GM23248 (cell line): ENCODE data around the gene ADAMTSL2. TPM values are rescaled to one million over a fixed set of nuclear protein-coding genes. Genes with fewer than 3 reads are reported as not detected.

Source experiments
- DNase-seq: peaks from one replicate; pipeline ENCODE4 v3.0.0-alpha.2; 2015
- H2AFZ ChIP-seq: fragments of 200-600 bp; sonication (generic); 2 replicates; pipeline ENCODE4 v1.6.1; 2016; ENCODE audit warnings: antibody characterized with exemption
- H3F3A ChIP-seq: fragments of 200-600 bp; sonication (generic); 2 replicates; pipeline ENCODE4 v1.6.1; 2016; ENCODE audit warnings: mild to moderate bottlenecking, antibody characterized with exemption, mixed run types; ENCODE audit not compliant: insufficient read depth
- H3K27ac ChIP-seq: fragments of 200-600 bp; sonication (generic); 2 replicates; pipeline ENCODE4 v1.5.1; 2016; ENCODE audit warnings: mild to moderate bottlenecking
- H3K27me3 ChIP-seq: fragments of 200-600 bp; sonication (generic); replicated peaks from 2 replicates; pipeline ENCODE4 v1.6.1; 2016; ENCODE audit warnings: mild to moderate bottlenecking; ENCODE audit not compliant: insufficient read depth
- H3K36me3 ChIP-seq: fragments of 200-600 bp; sonication (generic); 2 replicates; pipeline ENCODE4 v1.6.1; 2016; ENCODE audit warnings: low read depth, mild to moderate bottlenecking
- H3K4me1 ChIP-seq: fragments of 200-600 bp; sonication (generic); 2 replicates; pipeline ENCODE4 v1.6.1; 2016; ENCODE audit warnings: mild to moderate bottlenecking; ENCODE audit not compliant: insufficient read depth
- H3K4me2 ChIP-seq: fragments of 200-600 bp; sonication (generic); one replicate; pipeline ENCODE4 v1.6.1; 2016; ENCODE audit warnings: mild to moderate bottlenecking; ENCODE audit not compliant: unreplicated experiment
- H3K4me3 ChIP-seq: fragments of 200-600 bp; sonication (generic); 2 replicates; pipeline ENCODE4 v1.5.1; 2016; ENCODE audit warnings: mild to moderate bottlenecking
- H3K79me2 ChIP-seq: fragments of 200-600 bp; sonication (generic); 2 replicates; pipeline ENCODE4 v1.6.1; 2016; ENCODE audit warnings: mild to moderate bottlenecking; ENCODE audit not compliant: insufficient read depth
- H3K9ac ChIP-seq: fragments of 200-600 bp; sonication (generic); 2 replicates; pipeline ENCODE4 v1.6.1; 2016; ENCODE audit warnings: mild to moderate bottlenecking
- H3K9me2 ChIP-seq: fragments of 200-600 bp; sonication (generic); 2 replicates; pipeline ENCODE4 v1.6.1; 2016; ENCODE audit warnings: mixed run types, mild to moderate bottlenecking, moderate library complexity; ENCODE audit not compliant: insufficient read depth
- H3K9me3 ChIP-seq: fragments of 200-600 bp; sonication (generic); one replicate; pipeline ENCODE4 v1.6.1; 2017; ENCODE audit warnings: low read depth
- H4K20me1 ChIP-seq: fragments of 200-600 bp; sonication (generic); 2 replicates; pipeline ENCODE4 v1.6.0; 2016; ENCODE audit not compliant: insufficient read depth
- EZH2 ChIP-seq: fragments of 200-600 bp; sonication (generic); IDR thresholded peaks from 2 replicates; pipeline ENCODE4 v1.6.1; 2018; ENCODE audit warnings: antibody characterized with exemption, mild to moderate bottlenecking; ENCODE audit not compliant: insufficient read depth, poor library complexity, severe bottlenecking
- EZH2phosphoT487 ChIP-seq: fragments of 200-600 bp; sonication (generic); IDR thresholded peaks from 2 replicates; pipeline ENCODE4 v1.6.1; 2018; ENCODE audit warnings: antibody characterized with exemption, moderate library complexity, mild to moderate bottlenecking, low read depth; ENCODE audit not compliant: insufficient read depth
- WGBS, 2 experiments: methylation state at CpG; one replicate each; pipeline ENCODE4 v1.1.6; 2015 to 2017; ENCODE audit warnings: low lambda C conversion rate in 2 of 2, low coverage in 1 of 2; ENCODE audit errors: missing lambda C conversion rate in 2 of 2; 5-methylcytosine and 5-hydroxymethylcytosine counted together
- in situ Hi-C: fragments of 300-500 bp; cut with MboI; formaldehyde crosslinking; loops from 2 replicates; pipeline ENCODE4 v1.15.0; 2020
- polyA plus RNA-seq: library from polyadenylated mRNA; unstranded; fragments of >200 nt; fragmentation: Nextera tagmentation; extraction: Ambion mirVana; gene quantifications from 2 replicates; pipeline ENCODE4 v1.2.1, GENCODE V29; 2016
- total RNA-seq: library from RNA; depleted of rRNA; stranded (reverse); fragments of >200 nt; shearing (Covaris generic); gene quantifications from 2 replicates; pipeline ENCODE4 v1.2.3, GENCODE V29; 2014

Gene ADAMTSL2
- total and polyA plus RNA-seq, 2 experiments from 2014 or later, result 0.11 TPM; not detected in 1

DNA sequence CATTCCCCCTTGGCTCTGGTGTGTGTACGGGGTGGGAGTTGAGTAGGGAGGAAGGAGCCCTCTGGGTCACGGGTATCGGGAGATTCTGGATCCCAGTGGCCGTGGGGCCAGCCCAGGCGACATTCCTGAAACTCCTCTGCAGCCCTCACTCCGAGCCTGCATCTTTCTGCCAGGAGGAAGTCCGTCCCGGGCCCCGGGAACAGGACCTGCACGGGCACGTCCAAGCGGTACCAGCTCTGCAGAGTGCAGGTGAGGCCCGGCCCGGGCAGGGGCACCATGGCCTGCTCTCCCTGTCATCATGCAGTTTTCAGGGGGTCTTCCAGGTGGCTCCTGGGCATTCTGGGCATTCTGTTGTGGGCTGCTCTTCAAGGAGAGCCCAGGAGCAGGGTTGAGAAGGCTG, 3.7 kb downstream of the ADAMTSL2 start:
- in situ Hi-C loops, result no loop called here
- Histone ChIP-seq H3K27ac (no peak overlapping the region), H2AFZ (no peak overlapping the region)

GRCh38 chr9:133538851-133539833, 4.6 kb downstream of the ADAMTSL2 start:
- in situ Hi-C loops, result no loop called here
- H3K4me2 ChIP-seq, result no peak overlapping the region

More for the DNA sequence above, 3.7 kb downstream of the ADAMTSL2 start:
- TF ChIP-seq EZH2 (no peak), EZH2phosphoT487 (no peak)
- no peaks in the 10 kb centered on the region for H3F3A ChIP-seq
- H3K9me3 ChIP-seq, result no peaks in the 10 kb centered on the region
- H4K20me1 ChIP-seq, result no peaks in the 10 kb centered on the region
- H3K4me3 ChIP-seq, result no peak overlapping the region
- no peaks in the 10 kb centered on the region for H3K36me3 ChIP-seq
- H3K9ac ChIP-seq, result no peak overlapping the region
- no peak overlapping the region for H3K4me2 ChIP-seq
- WGBS, 2 experiments, result 72 to 73% methylated on average over 13 to 14 of the region's 14 CpGs
- H3K79me2 ChIP-seq, result no peaks in the 10 kb centered on the region
- no peaks in the 10 kb centered on the region for H3K4me1 ChIP-seq
- H3K9me2 ChIP-seq, result no peaks in the 10 kb centered on the region
- DNase-seq, result no peak
- H3K27me3 ChIP-seq, result peaks cover 25% of the 10 kb centered on the region

GRCh38 chr9:133539991-133540697, 5.6 kb downstream of the ADAMTSL2 start:
- Histone ChIP-seq H2AFZ (no peak overlapping the region), H3K27me3 (peaks cover 9% of the 10 kb centered on the region), H3K9ac (no peak overlapping the region), H3K9me2 (no peaks in the 10 kb centered on the region), H3K9me3 (no peaks in the 10 kb centered on the region), H3K36me3 (no peaks in the 10 kb centered on the region), H3F3A (no peaks in the 10 kb centered on the region), H3K27ac (no peak overlapping the region), H4K20me1 (no peaks in the 10 kb centered on the region), H3K79me2 (no peaks in the 10 kb centered on the region), H3K4me1 (no peaks in the 10 kb centered on the region), H3K4me2 (no peak overlapping the region), H3K4me3 (no peak overlapping the region)
- in situ Hi-C loops, result no loop called here
- DNase-seq, result no peak
- TF ChIP-seq EZH2phosphoT487, result no peak
- no peak for TF ChIP-seq EZH2
- 75 to 84% methylated on average over 22 of the region's 22 CpGs for WGBS, 2 experiments

More at GRCh38 chr9:133538851-133539833, 4.6 kb downstream of the ADAMTSL2 start:
- H3K27me3 ChIP-seq, result peaks cover 15% of the 10 kb centered on the region
- H4K20me1 ChIP-seq, result no peaks in the 10 kb centered on the region
- H3K9ac ChIP-seq, result no peak overlapping the region
- H3K9me2 ChIP-seq, result no peaks in the 10 kb centered on the region
- peak; percentile 26 for DNase-seq
- 46 to 57% methylated on average over 43 to 47 of the region's 47 CpGs for WGBS, 2 experiments
- H3K36me3 ChIP-seq, result no peaks in the 10 kb centered on the region
- no peaks in the 10 kb centered on the region for H3F3A ChIP-seq
- H3K4me3 ChIP-seq, result no peak overlapping the region
- H3K27ac ChIP-seq, result no peak overlapping the region
- H3K4me1 ChIP-seq, result no peaks in the 10 kb centered on the region
- H2AFZ ChIP-seq, result no peak overlapping the region
- no peak for TF ChIP-seq EZH2phosphoT487
- TF ChIP-seq EZH2, result no peak
- H3K79me2 ChIP-seq, result no peaks in the 10 kb centered on the region
- H3K9me3 ChIP-seq, result no peaks in the 10 kb centered on the region

GRCh38 chr9:133540698-133541025, 6.2 kb downstream of the ADAMTSL2 start:
- 74 to 79% methylated on average over 11 to 18 of the region's 18 CpGs for WGBS, 2 experiments
- Histone ChIP-seq H3K4me2 (no peak overlapping the region), H3K9ac (no peak overlapping the region), H3K4me1 (no peaks in the 10 kb centered on the region), H3K4me3 (no peak overlapping the region), H3K27ac (no peak overlapping the region), H2AFZ (no peak overlapping the region), H3K27me3 (peaks cover 9% of the 10 kb centered on the region), H3K79me2 (no peaks in the 10 kb centered on the region), H3K9me3 (no peaks in the 10 kb centered on the region), H3K9me2 (no peaks in the 10 kb centered on the region), H3K36me3 (no peaks in the 10 kb centered on the region), H3F3A (no peaks in the 10 kb centered on the region), H4K20me1 (no peaks in the 10 kb centered on the region)
- DNase-seq, result no peak
- TF ChIP-seq EZH2phosphoT487, result no peak
- no peak for TF ChIP-seq EZH2
- in situ Hi-C loops, result no loop called here
